ENCODE results near the gene TGIF2.

Gene TGIF2

DNA sequence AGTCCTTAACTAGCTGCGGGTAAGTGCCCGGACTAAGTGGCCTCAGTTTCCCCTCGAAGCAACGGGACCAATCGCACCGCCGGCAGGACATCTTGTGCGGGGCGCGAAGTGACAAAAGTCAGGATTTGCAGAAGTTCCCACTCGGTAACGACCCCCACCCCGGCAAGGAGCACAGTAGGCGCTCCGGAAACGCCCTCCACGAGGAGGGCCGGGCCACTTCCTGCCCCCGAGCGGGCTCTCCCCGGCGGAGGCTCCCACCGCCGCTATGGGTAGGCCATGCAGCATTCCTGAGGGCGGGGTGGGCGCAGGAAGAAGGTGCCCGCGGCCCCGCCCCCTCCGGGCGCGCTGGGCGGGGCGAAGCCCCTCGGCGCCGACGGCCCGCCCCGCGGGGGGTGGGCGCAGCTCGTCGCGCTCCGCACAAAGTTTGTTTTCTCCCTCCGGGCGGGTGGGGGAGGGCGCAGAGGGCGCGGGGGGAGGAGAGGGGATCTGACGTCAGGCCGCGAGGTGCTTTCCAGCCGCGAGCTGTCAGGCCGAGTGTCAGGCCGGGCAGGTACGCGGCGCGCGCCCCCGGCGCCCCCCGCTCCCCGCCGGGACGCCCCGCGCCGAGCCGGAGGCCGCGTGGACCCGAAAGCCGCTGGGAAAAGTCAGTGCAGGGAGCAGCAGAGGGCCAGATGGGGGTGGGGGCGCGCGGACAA, at the start of gene TGIF2:
Gene TGIF2, plus strand, starts transcription at position 495 of the 695 bp plus-strand sequence. CDS start 5,178 bp downstream, outside the sequence.
- DNase-seq = peak; percentile 13 to 62

DNA sequence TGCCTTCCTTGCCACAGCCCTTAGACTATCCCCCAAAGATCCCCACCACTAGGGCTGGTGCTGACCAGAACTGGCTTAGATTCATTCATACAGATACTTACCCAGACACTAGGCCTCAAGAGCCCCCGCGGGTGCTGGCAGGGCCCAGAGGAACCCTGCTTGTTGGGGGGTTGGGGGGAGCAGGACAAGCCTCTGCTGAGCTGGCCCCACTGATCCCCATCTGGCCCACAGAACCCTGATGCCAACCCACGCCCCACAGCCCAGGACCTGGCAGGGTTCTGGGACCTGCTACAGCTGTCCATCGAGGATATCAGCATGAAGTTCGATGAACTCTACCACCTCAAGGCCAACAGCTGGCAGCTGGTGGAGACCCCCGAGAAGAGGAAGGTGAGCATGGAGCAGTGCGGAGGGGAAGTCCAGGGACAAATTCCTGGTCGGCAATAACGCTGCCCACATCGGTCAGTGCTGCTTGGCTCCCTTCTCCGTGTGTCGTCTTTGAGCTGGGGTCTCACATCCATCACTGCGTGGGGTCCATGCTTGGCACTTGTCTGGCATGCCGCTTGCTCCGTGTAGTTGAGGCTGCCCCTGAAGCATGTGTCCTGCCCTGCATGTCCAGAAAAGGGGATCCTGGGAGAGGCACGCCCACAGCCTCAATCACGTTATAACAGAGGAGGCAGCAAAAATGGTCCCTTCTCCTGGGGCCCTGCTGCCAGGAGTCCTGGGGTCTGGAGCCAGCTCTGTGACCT, 47.6 kb upstream of the TGIF2 start:
- DNase-seq = no peak

GRCh38 chr20:36526521-36527011, 46.8 kb upstream of the TGIF2 start:
- no peak for DNase-seq

DNA sequence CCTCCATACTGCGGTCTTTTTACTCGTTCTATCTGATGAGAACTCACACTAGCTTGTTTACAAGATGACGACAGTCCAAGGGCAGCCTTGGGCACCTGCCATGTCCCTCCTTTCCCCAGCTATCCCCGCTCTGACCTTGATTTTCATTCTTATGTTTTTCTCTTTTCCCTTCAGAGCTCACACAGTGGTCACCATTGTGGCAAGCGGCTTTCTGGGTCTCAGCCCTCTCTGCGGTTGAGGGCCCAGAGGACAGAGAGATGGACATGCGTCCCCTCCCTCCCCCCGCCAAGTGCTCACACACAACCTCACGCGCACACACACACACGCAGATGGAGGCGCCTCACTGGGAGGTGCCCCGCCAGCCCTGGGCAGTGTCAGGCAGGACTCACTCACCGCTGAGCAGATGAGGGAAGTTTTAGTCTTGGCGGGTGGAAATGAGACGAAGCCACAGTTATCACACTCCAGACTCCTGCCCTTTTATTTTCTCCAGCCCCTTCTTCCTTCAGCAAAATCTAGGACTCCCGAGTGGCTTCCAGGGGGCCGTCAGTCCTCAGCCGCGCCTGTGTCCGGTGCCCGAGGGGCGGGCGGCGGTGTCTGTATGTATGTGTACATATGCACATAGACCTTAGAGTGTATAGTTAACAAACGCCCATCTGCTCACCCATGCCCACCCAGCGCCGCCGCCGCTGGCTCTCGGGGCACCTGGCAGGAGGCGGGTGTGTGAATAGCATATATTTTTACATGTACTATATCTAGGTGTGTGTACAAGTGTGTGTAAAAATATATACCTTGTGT, 45.9 kb upstream of the TGIF2 start:
- DNase-seq = no peak

DNA sequence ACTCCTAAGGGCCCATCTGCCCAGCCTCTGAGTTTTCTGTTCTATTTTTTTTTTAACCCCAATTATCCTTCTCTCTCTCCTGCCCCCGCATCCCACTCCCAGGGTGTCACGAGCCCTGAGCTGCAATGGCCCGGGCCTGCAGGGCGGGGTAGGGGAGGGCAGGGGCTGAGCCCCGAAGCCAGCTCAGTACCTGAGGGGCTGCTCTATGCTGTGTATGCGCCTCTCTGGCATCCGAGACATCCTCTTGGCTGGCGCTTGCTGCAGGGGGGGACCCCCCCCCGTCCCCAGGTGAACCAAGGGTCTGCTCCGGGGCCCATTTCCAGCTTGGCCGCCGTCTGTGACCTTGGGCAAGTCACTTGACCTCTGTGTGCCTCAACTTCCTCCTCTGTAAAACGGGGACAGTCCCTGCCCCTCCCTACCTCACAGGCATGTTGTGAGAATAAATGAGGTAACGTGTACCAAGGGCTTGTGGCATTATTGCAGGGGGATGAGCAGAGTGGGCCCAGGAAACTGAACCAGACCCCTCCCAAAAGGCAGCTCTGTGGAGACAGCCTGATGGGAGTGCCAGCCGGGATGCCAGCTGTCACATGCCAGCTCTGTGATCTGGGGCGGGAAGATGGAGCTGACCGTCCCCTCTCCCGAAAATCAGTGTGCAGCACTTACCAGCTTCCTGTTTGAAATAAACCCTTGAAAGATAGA, 45.1 kb upstream of the TGIF2 start:
- no peak for DNase-seq

DNA sequence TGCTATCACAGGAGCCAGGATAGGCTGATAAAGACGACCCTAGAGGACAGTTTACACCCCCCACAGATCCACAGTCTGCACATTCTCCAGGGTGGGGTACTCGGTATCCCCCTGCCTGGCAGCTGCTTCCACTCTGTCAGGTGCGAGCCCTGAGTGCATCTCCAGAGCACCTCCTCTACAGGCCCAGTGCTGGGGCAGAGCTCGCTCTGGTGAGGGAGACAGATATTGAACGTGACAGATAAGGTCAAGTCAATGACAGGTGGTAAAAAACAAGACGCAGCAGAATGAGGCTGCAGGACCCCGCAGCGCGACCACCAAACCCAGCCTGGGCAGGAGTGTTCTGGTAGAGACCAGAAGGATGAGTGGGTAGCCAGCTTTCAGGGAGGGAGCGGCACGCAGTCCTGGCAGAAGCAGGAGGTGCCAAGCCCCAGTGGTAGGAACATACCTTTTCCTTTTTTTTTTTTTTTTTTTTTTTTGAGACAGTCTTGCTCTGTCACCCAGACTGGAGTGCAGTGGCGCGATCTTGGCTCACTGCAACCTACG, 44.5 kb upstream of the TGIF2 start:
- no peak for DNase-seq

DNA sequence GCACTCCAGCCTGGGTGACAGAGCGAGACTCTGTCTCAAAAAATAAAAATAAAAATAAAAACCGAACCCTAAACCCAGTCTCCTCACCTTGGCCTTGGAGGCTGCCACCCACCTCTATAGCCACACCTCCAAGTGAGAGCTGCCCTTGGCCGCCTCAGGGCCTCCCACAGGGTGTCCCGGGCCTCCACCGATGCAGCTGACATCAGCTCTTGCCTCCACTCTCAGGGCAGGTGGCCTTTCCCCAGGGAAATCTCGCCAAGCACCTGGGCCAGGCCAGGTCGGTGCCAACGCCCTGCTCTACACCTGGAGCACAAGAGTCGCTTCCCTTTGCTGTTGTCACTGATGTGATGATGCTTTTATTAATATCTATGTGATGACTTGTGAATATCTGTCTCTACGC, 41.0 kb upstream of the TGIF2 start:
- no peak for DNase-seq

- no peak for DNase-seq
Observed at GRCh38 chr20:36532822-36533221, 40.6 kb upstream of the TGIF2 start.

DNA sequence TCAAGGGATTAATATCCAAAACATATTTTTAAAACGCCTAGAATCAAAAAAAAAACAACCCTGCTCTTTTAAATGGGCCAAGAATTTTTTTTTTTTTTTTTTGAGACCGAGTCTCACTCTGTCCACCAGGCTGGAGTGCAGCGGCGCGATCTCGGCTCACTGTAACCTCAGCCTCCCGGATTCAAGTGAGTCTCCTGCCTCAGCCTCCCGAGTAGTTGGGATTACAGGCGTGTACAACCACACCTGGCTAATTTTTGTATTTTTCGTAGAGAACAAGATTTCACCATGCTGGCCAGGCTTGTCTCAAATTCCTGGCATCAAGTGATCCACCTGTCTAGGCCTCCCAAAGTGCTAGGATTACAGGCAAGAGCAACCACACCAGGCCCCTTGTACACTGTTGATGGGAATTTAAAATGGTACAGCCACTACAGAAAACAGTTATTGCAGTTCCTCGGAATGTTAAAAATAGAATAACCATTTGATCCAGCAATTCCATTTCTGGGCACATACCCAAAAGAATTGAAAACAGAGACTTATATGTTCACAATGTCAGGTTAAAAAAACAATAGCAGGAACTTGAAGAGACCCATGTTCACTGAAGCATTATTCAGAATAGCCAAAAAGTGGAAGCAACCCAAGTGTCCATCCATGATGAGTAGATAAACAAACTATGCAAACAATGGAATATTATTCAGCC, 35.2 kb upstream of the TGIF2 start:
- DNase-seq = no peak

- DNase-seq = no peak
Observed at GRCh38 chr20:36540551-36541211, 32.7 kb upstream of the TGIF2 start.

DNA sequence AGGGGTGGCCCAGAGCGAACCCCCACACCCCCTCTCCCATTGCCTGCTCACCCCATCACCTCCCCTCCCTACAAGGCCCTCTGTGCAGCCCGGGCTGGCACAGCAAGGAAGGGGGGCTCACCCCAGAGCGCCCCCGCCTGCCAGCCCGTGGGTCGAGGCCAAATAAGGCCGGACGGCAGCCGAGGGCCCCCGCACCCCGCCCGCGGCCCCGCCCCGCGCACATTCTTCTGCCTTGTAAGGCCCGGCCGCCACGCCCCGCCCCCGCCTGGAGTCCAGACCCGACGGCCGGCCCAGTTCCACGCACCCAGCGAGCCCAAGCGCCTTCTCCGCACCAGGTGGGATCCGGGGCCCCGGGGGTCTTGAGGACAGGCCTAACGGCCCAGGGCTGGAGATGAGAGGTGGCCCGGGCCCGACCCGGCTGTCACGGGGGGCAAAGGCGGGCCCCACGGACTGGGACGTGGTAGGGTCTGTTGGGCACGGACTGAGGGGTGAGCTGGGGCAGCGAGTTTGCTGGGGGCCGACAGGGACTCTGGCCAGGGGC, 32.1 kb upstream of the TGIF2 start, which contains the start of gene MYL9:
Gene MYL9, plus strand, starts transcription at position 293 of the 541 bp plus-strand sequence. CDS start 3,366 bp downstream, outside the sequence.
- DNase-seq = no peak

GRCh38 chr20:36541768-36542488, 31.5 kb upstream of the TGIF2 start:
- peak in 1 of 2 experiments; percentile 13 for DNase-seq

GRCh38 chr20:36542516-36543183, 30.7 kb upstream of the TGIF2 start:
- DNase-seq = no peak

GRCh38 chr20:36543184-36544133, 29.9 kb upstream of the TGIF2 start:
- no peak for DNase-seq

DNA sequence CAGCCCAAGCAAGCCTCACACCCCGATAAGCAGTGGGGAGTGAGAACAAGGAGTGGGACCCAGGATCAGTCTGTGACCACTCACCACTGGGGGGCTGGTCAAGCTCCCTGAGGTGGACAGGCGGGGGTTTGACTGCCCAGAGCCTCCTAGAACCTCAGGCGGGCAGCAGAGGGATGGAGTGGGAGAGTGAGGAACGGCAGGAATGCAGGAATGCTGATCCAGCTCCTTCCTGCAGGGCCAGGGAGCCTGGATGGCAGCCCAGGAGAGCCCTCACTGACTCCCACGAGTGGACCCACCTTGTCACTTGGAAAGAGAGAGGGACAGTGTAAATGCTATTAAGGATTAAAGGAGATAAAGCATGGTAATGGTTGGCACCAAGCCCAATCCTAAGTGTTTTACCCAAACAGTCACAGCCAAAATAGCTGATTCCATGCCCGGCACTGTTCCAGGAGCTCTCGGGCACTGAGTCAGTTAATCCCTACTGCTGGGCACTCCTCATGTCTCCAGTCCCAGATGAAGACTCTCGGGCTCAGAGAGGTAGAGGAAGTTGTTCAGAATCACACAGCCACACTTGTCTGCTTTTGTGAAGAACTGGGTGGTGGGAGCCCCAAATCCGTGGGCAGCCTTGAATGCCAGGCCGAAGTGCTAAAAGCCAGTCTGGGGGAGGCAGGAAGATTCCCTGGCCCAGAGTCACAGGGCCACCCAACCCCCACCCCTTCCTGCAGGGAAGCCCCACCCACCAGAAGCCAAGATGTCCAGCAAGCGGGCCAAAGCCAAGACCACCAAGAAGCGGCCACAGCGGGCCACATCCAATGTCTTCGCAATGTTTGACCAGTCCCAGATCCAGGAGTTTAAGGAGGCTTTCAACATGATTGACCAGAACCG, 29.0 kb upstream of the TGIF2 start:
- DNase-seq = no peak

- DNase-seq = no peak
Observed at GRCh38 chr20:36546111-36546736, 27.2 kb upstream of the TGIF2 start.

Data from SHP77 (cell line).